Measurements from ENCODE around the gene ZNF17.

- TF ChIP-seq ZFX (IDR thresholded peaks at IDR 0.05) = no peak
- TF ChIP-seq, protein P1, sequence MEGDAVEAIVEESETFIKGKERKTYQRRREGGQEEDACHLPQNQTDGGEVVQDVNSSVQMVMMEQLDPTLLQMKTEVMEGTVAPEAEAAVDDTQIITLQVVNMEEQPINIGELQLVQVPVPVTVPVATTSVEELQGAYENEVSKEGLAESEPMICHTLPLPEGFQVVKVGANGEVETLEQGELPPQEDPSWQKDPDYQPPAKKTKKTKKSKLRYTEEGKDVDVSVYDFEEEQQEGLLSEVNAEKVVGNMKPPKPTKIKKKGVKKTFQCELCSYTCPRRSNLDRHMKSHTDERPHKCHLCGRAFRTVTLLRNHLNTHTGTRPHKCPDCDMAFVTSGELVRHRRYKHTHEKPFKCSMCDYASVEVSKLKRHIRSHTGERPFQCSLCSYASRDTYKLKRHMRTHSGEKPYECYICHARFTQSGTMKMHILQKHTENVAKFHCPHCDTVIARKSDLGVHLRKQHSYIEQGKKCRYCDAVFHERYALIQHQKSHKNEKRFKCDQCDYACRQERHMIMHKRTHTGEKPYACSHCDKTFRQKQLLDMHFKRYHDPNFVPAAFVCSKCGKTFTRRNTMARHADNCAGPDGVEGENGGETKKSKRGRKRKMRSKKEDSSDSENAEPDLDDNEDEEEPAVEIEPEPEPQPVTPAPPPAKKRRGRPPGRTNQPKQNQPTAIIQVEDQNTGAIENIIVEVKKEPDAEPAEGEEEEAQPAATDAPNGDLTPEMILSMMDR (conservative IDR thresholded peaks at IDR 0.05) = no peak
These were observed at the start of gene ZNF17 for GRCh38 chr19:57410877-57411671.
